BLaER1 treated with 17β-estradiol and CSF1 and Interleukin-3, amounts not matched to agents 10 nM and 100 nM (cell line): ENCODE data around the gene SPAG17.
A peak's percentile ranks its signal among the peaks of the same experiment; 100 is the strongest.

Source experiments
- H3K27ac ChIP-seq, 11 experiments: shearing (Covaris generic); formaldehyde crosslinking; 2 replicates each; pipeline ENCODE4 v1.8.1; 2022
- H3K27me3 ChIP-seq, 11 experiments: shearing (Covaris generic); formaldehyde crosslinking; 2 replicates each; pipeline ENCODE4 v1.8.1; 2022
- H3K36me3 ChIP-seq, 11 experiments: shearing (Covaris generic); formaldehyde crosslinking; 2 replicates each; pipeline ENCODE4 v1.8.1; 2022
- H3K4me1 ChIP-seq, 10 experiments: shearing (Covaris generic); formaldehyde crosslinking; 2 replicates each; pipeline ENCODE4 v1.8.1; 2022
- H3K4me2 ChIP-seq, 11 experiments: shearing (Covaris generic); formaldehyde crosslinking; 2 replicates each; pipeline ENCODE4 v1.8.1; 2022
- H3K4me3 ChIP-seq, 10 experiments: shearing (Covaris generic); formaldehyde crosslinking; 2 replicates each; pipeline ENCODE4 v1.8.1; 2022
- H3K9ac ChIP-seq, 11 experiments: shearing (Covaris generic); formaldehyde crosslinking; 2 replicates each; pipeline ENCODE4 v1.8.1; 2022
- H3K9me3 ChIP-seq, 11 experiments: shearing (Covaris generic); formaldehyde crosslinking; replicated peaks in 1 of 11; 2 replicates each; pipeline ENCODE4 v1.8.1; 2022
- H4K20me1 ChIP-seq, 11 experiments: shearing (Covaris generic); formaldehyde crosslinking; 2 replicates each; pipeline ENCODE4 v1.8.1; 2022
- Cebpa-rat ChIP-seq, 11 experiments: shearing (Covaris generic); IDR thresholded peaks; 2 replicates each; pipeline ENCODE4 v1.8.1; 2022

The SPAG17 gene

GRCh38 chr1:118206966-118207365, 21.9 kb upstream of the SPAG17 start:
- H3K4me2 ChIP-seq = no peak overlapping the region
- no peaks in the 10 kb centered on the region for H3K36me3 ChIP-seq
- no peaks in the 10 kb centered on the region for H3K9me3 ChIP-seq
- H3K27me3 ChIP-seq = no peaks in the 10 kb centered on the region
- H3K9ac ChIP-seq = no peak overlapping the region
- no peaks in the 10 kb centered on the region; a peak in 1 of 22 replicates for H4K20me1 ChIP-seq
- no peak overlapping the region for H3K27ac ChIP-seq
- TF ChIP-seq Cebpa-rat (IDR thresholded peaks at IDR 0.05) = no peak
- H3K4me1 ChIP-seq = no peaks in the 10 kb centered on the region
- H3K4me3 ChIP-seq = no peak overlapping the region

DNA sequence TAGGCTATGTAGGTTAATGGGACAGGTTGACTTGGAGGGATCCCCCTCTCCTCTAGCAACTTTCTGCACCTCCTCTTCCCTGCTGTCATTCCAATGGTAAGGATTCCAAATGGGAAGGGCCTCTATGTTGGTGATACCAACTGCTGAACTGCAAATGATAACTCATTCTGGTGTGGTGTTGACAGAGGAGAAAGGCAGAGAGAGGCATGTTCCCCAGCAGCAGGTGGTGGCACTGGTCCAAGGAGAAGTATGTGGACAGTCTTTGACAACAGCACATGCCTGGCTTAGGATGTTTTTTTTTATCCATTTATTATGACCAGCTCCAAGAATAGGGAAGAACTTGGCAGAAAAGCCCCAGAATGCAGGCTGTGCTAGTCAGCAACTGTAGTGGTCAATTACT, 19.6 kb upstream of the SPAG17 start:
- H3K9ac ChIP-seq = no peak overlapping the region
- H3K4me2 ChIP-seq = no peak overlapping the region
- TF ChIP-seq Cebpa-rat (IDR thresholded peaks at IDR 0.05) = no peak
- no peaks in the 10 kb centered on the region for H3K9me3 ChIP-seq
- no peaks in the 10 kb centered on the region for H3K4me1 ChIP-seq
- H3K27me3 ChIP-seq = no peaks in the 10 kb centered on the region
- no peak overlapping the region for H3K4me3 ChIP-seq
- no peaks in the 10 kb centered on the region for H3K36me3 ChIP-seq
- no peak overlapping the region for H3K27ac ChIP-seq
- no peaks in the 10 kb centered on the region; a peak in 1 of 22 replicates for H4K20me1 ChIP-seq

DNA sequence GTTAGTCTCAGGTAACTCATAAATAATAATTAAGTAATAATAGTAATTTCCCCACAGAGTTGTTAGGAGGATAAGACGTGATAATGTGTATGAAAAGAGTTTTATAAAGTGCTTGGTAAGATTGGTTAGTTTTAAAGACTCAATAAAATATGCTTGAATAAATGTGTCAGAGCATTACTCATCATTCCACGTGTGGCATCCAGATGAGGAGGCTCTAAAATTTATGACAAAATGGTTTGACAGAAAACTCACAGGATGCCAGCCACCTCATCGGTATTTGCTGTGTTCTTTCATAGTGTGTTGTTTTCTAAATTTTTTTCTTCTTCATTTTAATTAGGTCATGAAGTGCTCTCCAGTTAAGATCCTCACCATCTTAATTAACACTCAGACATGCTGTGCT, 19.1 kb upstream of the SPAG17 start:
- Histone ChIP-seq H3K36me3 (no peaks in the 10 kb centered on the region), H3K4me2 (no peak overlapping the region), H3K27me3 (no peaks in the 10 kb centered on the region), H3K9ac (no peak overlapping the region), H3K27ac (no peak overlapping the region), H3K4me1 (no peaks in the 10 kb centered on the region), H3K4me3 (no peak overlapping the region), H3K9me3 (no peaks in the 10 kb centered on the region), H4K20me1 (no peaks in the 10 kb centered on the region; a peak in 1 of 22 replicates)
- no peak for TF ChIP-seq Cebpa-rat (IDR thresholded peaks at IDR 0.05)

DNA sequence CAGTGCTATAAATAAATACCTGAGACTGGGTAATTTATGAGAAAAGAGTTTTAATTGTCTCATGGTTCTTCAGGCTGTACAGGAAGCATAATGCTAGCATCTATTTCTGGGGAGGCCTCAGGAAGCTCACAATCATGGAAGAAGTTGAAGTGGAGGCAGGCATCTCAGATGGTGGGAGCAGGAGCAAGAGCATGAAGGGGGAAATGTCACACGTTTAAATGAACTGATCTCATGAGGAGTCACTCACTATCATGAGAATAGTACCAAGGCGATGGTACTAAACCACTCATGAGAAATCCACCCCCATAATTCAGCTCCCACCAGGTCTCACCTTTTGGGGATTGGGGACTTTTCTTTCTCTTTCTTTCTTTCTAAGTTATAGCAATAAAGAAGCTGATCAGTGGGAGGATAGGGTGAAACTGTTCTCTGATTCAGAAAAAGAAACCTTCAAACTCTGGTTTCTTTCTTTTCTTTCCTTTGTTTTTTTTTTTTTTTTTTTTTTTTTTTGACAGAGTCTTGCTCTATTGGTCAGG, 17.1 kb upstream of the SPAG17 start:
- Histone ChIP-seq H3K27ac (no peak overlapping the region), H3K4me3 (no peak overlapping the region)

DNA sequence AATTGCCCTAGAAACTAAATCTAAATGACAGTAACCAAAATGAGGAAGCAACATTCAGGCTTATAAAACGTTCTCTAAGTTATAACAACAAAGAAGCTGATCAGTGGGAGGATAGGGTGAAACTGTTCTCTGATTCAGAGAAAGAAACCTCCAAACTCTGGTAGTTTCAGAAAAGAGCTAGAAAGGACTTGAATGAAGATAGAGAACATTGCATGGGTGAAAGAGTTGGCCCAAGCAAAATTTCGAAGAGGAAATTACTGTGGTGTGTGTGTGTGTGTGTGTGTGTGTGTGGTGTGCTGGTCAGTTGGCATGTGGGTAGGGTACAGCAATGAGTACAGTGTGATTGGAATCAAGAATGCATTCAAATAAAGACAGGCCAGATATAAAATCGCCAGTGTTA, 16.5 kb upstream of the SPAG17 start:
- Histone ChIP-seq H3K4me2 (0 out of 22 replicates have a peak overlapping the region, but pooled peaks of 1 of the 11 experiments have one; percentile 17), H3K36me3 (no peaks in the 10 kb centered on the region), H3K4me1 (no peaks in the 10 kb centered on the region), H3K27me3 (no peaks in the 10 kb centered on the region), H4K20me1 (no peaks in the 10 kb centered on the region; a peak in 1 of 22 replicates), H3K9me3 (no peaks in the 10 kb centered on the region), H3K9ac (no peak overlapping the region), H3K4me3 (no peak overlapping the region), H3K27ac (no peak overlapping the region)
- TF ChIP-seq Cebpa-rat (IDR thresholded peaks at IDR 0.05) = no peak

More for the DNA sequence above, 17.1 kb upstream of the SPAG17 start:
- TF ChIP-seq Cebpa-rat (IDR thresholded peaks at IDR 0.05) = no peak
- H3K4me1 ChIP-seq = no peaks in the 10 kb centered on the region
- H3K36me3 ChIP-seq = no peaks in the 10 kb centered on the region
- H3K4me2 ChIP-seq = no peak overlapping the region
- no peaks in the 10 kb centered on the region; a peak in 1 of 22 replicates for H4K20me1 ChIP-seq
- no peaks in the 10 kb centered on the region for H3K9me3 ChIP-seq
- no peak overlapping the region for H3K9ac ChIP-seq
- H3K27me3 ChIP-seq = no peaks in the 10 kb centered on the region

DNA sequence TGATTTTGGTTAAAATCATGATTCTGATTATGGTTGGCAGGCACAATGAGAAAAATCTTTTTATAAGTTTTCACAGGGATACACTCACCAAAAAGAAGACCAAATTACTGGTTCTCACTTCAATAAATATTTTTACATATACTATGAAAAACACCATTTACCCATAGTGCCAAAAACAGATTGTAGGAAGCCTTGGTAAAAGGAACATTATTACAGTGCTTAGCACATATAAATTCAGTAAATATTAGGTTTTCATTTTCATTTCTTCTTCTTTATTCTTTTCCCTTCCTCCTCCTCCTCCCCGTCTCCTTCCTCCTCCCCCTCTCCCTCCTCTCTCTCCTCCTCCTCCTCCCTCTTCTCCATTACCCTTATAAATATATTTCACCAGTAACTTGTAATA, 15.8 kb upstream of the SPAG17 start:
- Histone ChIP-seq H3K9me3 (no peaks in the 10 kb centered on the region), H3K36me3 (no peaks in the 10 kb centered on the region), H3K4me1 (no peaks in the 10 kb centered on the region), H3K9ac (no peak overlapping the region), H3K27ac (no peak overlapping the region), H4K20me1 (no peaks in the 10 kb centered on the region; a peak in 1 of 22 replicates), H3K4me2 (no peak overlapping the region), H3K27me3 (no peaks in the 10 kb centered on the region), H3K4me3 (no peak overlapping the region)
- no peak for TF ChIP-seq Cebpa-rat (IDR thresholded peaks at IDR 0.05)

DNA sequence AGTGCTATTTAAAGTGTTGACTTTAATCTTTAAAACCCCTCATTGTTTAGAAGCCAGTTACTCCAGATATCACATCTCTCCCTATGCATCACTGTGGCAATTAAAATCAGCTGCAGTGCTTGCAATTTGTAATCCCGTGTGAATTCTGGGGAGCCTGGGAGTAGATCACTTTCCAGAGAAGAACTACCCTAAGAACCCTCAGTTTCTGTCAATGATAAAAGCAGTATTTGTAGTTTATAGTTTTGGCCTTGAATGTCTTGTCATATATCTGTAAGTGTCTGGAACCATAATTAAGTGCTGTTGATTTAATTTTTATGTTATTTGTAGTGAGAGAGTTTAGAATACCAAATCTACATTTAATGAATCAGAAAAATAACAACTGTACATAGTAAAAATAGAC, 5.5 kb upstream of the SPAG17 start:
- H3K27me3 ChIP-seq = no peaks in the 10 kb centered on the region
- TF ChIP-seq Cebpa-rat (IDR thresholded peaks at IDR 0.05) = no peak
- H3K36me3 ChIP-seq = no peaks in the 10 kb centered on the region
- no peak overlapping the region for H3K4me3 ChIP-seq
- H3K4me2 ChIP-seq = no peak overlapping the region
- no peak overlapping the region for H3K9ac ChIP-seq
- no peak overlapping the region for H3K27ac ChIP-seq
- no peaks in the 10 kb centered on the region for H3K4me1 ChIP-seq
- no peaks in the 10 kb centered on the region for H4K20me1 ChIP-seq
- H3K9me3 ChIP-seq = peaks cover 6 to 27% (median 11%) of the 10 kb centered on the region in 11 experiments; a peak in 12 of 22 replicates

DNA sequence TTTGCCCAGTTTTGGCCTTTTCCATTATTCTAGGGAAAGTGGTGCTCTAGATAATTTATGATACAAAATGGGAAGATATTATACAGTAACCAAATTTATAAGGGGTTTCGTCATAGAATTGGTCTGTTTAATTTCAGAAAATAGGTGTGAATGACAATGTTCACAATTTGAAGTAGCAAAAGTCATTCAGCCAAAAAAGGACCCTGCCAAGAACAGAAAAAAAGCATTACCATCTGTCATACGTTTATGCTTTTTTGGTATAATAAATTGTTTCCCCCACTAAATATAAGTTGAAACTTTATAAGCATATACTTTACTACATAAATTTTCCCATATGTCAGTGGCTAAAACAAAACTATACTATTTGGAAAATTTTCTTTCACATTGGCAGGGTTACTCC, 4.5 kb upstream of the SPAG17 start:
- Histone ChIP-seq H3K9me3 (peaks cover 7 to 36% (median 20%) of the 10 kb centered on the region in 11 experiments; a peak in 16 of 22 replicates), H3K27ac (no peak overlapping the region), H3K4me2 (no peak overlapping the region), H4K20me1 (no peaks in the 10 kb centered on the region), H3K27me3 (no peaks in the 10 kb centered on the region), H3K9ac (no peak overlapping the region), H3K4me1 (no peaks in the 10 kb centered on the region), H3K4me3 (no peak overlapping the region), H3K36me3 (no peaks in the 10 kb centered on the region)
- TF ChIP-seq Cebpa-rat (IDR thresholded peaks at IDR 0.05) = no peak

- no peaks in the 10 kb centered on the region for H3K27me3 ChIP-seq
- H4K20me1 ChIP-seq = no peaks in the 10 kb centered on the region
- TF ChIP-seq Cebpa-rat (IDR thresholded peaks at IDR 0.05) = no peak
- H3K4me2 ChIP-seq = no peak overlapping the region
- no peaks in the 10 kb centered on the region for H3K4me1 ChIP-seq
- H3K9me3 ChIP-seq = peaks cover 7 to 33% (median 20%) of the 10 kb centered on the region in 11 experiments; a peak in 16 of 22 replicates
- H3K36me3 ChIP-seq = no peaks in the 10 kb centered on the region
- H3K4me3 ChIP-seq = no peak overlapping the region
- no peak overlapping the region for H3K9ac ChIP-seq
- no peak overlapping the region for H3K27ac ChIP-seq
Measured at GRCh38 chr1:118188411-118188810, 3.4 kb upstream of the SPAG17 start.

- Histone ChIP-seq H3K27me3 (no peaks in the 10 kb centered on the region), H3K36me3 (no peaks in the 10 kb centered on the region), H3K4me2 (no peak overlapping the region), H3K4me3 (no peak overlapping the region), H3K9ac (no peak overlapping the region), H3K27ac (no peak overlapping the region), H4K20me1 (no peaks in the 10 kb centered on the region), H3K4me1 (no peaks in the 10 kb centered on the region), H3K9me3 (peaks cover 6 to 23% (median 15%) of the 10 kb centered on the region in 11 experiments; a peak in 15 of 22 replicates)
- TF ChIP-seq Cebpa-rat (IDR thresholded peaks at IDR 0.05) = no peak
Measured at GRCh38 chr1:118186026-118186425, 998 bp upstream of the SPAG17 start.
